NT2/D1 (cell line): Measurements from ENCODE around the gene KIF20B.
"Not testable (repeated sequence)": the region's sequence is repeated elsewhere in the genome, so short reads cannot be mapped to it uniquely, and the experiment has no call there.

Experiments
- DNase-seq: peaks from one replicate; pipeline ENCODE4 v3.0.0-alpha.2; 2011; ENCODE audit warnings: low read depth, low spot score
- H3K27me3 ChIP-seq: 2 replicates; pipeline ENCODE4 v1.6.0; 2011; ENCODE audit warnings: mild to moderate bottlenecking; ENCODE audit not compliant: insufficient read length, insufficient read depth
- H3K36me3 ChIP-seq: 2 replicates; pipeline ENCODE4 v1.6.1; 2011; ENCODE audit warnings: mild to moderate bottlenecking, low read length, mixed read lengths; ENCODE audit not compliant: insufficient read depth, insufficient read length
- H3K4me1 ChIP-seq: 2 replicates; pipeline ENCODE4 v1.5.1; 2011; ENCODE audit not compliant: insufficient read depth, insufficient read length
- H3K4me3 ChIP-seq: 2 replicates; pipeline ENCODE4 v1.5.1; 2011; ENCODE audit warnings: low read depth; ENCODE audit not compliant: insufficient read length
- H3K9ac ChIP-seq: 2 replicates; pipeline ENCODE4 v1.6.0; 2011; ENCODE audit warnings: low read depth; ENCODE audit not compliant: insufficient read length
- H3K9me3 ChIP-seq: 2 replicates; pipeline ENCODE4 v1.5.1; 2011; ENCODE audit warnings: mild to moderate bottlenecking, low read length; ENCODE audit not compliant: insufficient read depth
- SUZ12 ChIP-seq: IDR thresholded peaks from 2 replicates; pipeline ENCODE4 v1.6.1; 2011; ENCODE audit not compliant: insufficient read length, insufficient read depth; ENCODE audit errors: extremely low read depth
- YY1 ChIP-seq: IDR thresholded peaks from 2 replicates; pipeline ENCODE4 v1.6.1; 2011; ENCODE audit not compliant: insufficient read length, insufficient read depth
- ZNF274 ChIP-seq: IDR thresholded peaks from 2 replicates; pipeline ENCODE4 v1.6.1; 2011; ENCODE audit warnings: mild to moderate bottlenecking, low read depth, low read length

KIF20B gene

DNA sequence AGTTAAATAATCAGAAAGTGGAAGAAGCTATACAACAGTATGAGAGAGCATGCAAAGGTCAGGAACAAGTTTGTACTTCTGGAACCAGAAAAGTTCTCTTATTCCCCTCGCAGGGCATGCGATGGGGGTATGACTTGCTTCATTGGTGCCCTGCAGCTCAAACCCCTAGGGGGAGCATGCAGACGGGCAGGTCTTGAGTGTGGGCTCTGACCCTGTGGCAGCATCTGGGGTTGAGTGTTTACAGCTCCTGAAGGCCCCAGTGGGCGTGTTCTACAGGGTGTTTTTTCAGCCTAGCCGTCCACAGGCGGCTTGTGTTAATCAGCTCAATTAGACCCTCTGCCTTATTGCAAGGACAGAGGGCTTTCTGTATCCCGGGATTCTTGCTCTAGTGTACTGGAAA, 44.5 kb downstream of the KIF20B start:
- Histone ChIP-seq H3K9me3 (no peaks in the 10 kb centered on the region), H3K4me1 (no peaks in the 10 kb centered on the region), H3K27me3 (no peaks in the 10 kb centered on the region), H3K36me3 (peaks cover 49% of the 10 kb centered on the region), H3K4me3 (no peak overlapping the region), H3K9ac (no peak overlapping the region)
- TF ChIP-seq ZNF274 = no peak
- TF ChIP-seq SUZ12 = no peak
- TF ChIP-seq YY1 = no peak
- no peak for DNase-seq

DNA sequence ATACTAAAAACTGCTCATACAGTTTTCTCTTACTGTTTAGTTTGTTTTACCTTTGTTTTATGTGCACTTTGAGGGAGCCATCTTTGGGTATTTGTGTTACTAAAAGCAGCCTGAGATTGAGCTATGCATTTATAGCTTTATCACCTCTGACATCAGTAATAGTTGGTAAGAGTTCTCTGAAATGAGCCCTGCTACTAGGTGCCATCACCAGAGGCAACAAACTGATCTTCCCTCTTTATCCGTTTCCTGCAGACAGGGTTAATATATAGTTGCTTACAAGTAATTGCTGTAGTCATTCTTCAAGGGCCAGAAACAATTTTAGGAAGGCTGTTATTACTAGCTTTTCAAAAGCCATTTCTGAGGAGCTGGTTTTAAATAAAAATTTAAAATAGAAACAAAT, 49.1 kb downstream of the KIF20B start:
- no peak for DNase-seq
- Histone ChIP-seq H3K36me3 (peaks cover 36% of the 10 kb centered on the region), H3K9me3 (no peaks in the 10 kb centered on the region), H3K4me3 (no peak overlapping the region), H3K27me3 (no peaks in the 10 kb centered on the region), H3K9ac (no peak overlapping the region), H3K4me1 (no peaks in the 10 kb centered on the region)
- TF ChIP-seq ZNF274 = no peak
- TF ChIP-seq SUZ12 = no peak
- no peak for TF ChIP-seq YY1

DNA sequence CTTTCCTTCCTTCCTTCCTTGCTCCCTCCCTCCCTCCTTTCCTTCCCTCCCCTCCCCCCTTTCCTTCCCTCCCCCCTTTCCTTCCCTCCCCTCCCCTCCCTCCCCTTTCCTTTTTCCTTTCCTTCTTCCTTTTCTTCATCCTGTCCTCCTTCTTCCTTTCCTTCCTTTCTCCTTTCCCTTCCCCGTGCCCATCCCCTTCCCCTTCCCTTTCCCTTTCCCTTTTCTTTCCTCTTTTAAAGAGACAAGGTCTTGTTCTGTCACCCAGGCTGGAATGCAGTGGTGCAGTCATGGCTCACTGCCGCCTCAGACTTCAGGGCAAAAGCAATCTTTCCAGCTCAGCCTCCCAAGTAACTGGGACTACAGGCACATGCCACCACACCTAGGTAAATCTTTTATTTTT, 54.0 kb downstream of the KIF20B start:
- peaks cover 54% of the 10 kb centered on the region for H3K36me3 ChIP-seq
- H3K4me3 ChIP-seq = no peak overlapping the region
- no peak overlapping the region for H3K9ac ChIP-seq
- H3K27me3 ChIP-seq = no peaks in the 10 kb centered on the region
- no peak for DNase-seq
- H3K4me1 ChIP-seq = no peaks in the 10 kb centered on the region
- no peaks in the 10 kb centered on the region for H3K9me3 ChIP-seq
- TF ChIP-seq YY1 = no peak
- TF ChIP-seq SUZ12 = no peak

DNA sequence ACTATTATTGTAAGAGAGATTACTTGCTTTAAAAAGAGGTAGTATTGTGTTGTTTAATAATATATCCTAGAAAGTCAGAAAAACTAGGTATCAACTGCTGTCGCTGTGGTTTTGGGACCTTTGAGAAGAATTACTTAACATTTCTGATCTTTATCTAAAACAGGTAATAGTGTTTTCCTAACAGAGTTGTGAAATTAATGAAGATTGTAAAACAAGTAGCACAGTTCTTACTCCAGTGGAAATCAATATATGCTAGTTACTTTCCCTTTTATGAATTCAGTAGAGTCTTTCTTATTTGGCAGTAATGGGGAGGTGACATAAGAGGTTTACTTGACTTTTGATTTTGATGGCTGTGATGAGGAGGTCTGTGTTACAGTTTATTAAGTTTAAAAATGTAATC, 58.1 kb downstream of the KIF20B start:
- Histone ChIP-seq H3K4me1 (no peaks in the 10 kb centered on the region), H3K9me3 (no peaks in the 10 kb centered on the region), H3K27me3 (no peaks in the 10 kb centered on the region), H3K4me3 (no peak overlapping the region), H3K9ac (no peak overlapping the region), H3K36me3 (peaks cover 64% of the 10 kb centered on the region)
- no peak for DNase-seq
- no peak for TF ChIP-seq SUZ12
- no peak for TF ChIP-seq ZNF274
- TF ChIP-seq YY1 = no peak

DNA sequence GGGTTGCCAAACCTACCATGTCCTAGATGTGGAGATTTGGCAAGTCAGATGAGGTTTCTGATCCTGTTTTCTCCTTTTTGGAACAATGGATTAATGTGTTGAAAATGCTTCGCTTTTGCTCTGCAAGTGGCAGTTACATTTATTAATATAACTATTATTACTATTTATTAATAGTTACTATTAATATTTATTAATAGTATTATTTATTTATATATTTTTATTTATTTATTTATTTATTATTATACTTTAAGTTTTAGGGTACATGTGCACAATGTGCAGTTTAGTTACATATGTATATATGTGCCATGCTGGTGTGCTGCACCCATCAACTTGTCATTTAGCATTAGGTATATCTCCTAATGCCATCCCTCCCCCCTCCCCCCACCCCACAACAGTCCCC, 62.3 kb downstream of the KIF20B start:
- peaks cover 51% of the 10 kb centered on the region for H3K36me3 ChIP-seq
- H3K9ac ChIP-seq, H3K4me3 ChIP-seq, H3K27me3 ChIP-seq, H3K9me3 ChIP-seq, H3K4me1 ChIP-seq, DNase-seq: not testable (repeated sequence)

DNA sequence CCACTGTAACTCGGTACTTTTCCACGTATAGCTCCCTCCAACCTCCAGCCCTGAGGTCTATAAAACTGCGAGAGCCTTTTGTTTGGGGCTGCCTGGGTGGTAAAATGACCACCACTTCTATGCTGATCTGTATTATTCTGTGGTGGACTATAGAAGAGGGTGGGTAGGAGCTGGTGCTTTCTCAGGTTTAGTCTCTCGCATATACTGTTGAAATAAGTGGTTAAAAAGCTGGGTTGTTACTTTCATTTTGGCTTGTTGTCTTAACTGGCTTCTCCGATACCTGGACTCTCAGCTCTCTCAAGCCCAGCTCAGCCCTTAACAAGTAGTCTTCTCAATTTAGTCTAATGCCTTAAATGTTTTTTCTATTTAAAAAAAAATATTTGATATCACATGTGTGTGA, 70.3 kb downstream of the KIF20B start:
- no peaks in the 10 kb centered on the region for H3K4me1 ChIP-seq
- H3K27me3 ChIP-seq = no peaks in the 10 kb centered on the region

DNA sequence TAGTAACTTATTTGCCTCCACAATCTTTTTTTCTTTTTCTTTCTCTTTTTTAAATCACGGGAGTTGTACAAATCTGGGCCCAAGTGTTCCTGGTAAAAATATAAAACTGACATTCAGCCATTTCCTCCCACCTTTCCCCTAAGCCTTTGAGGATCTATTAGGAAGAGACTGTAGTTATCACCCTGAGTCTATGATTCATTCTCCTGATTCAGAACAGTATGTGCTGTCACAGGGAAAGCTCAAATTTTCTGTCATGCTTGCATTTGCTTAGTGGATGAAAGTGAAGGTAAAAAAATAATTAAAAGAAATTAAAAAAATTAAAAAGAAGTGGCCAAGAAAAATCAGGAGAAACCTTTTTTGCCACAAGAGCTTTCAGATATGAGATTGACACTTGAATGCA, 71.7 kb downstream of the KIF20B start:
- Histone ChIP-seq H3K27me3 (no peaks in the 10 kb centered on the region), H3K4me1 (no peaks in the 10 kb centered on the region), H3K9ac (no peak overlapping the region), H3K4me3 (no peak overlapping the region), H3K36me3 (peaks cover 43% of the 10 kb centered on the region), H3K9me3 (no peaks in the 10 kb centered on the region)
- no peak for DNase-seq
- no peak for TF ChIP-seq SUZ12
- no peak for TF ChIP-seq ZNF274
- TF ChIP-seq YY1 = no peak

More for the DNA sequence above, 70.3 kb downstream of the KIF20B start:
- H3K9me3 ChIP-seq = no peaks in the 10 kb centered on the region
- no peak overlapping the region for H3K9ac ChIP-seq
- no peak overlapping the region for H3K4me3 ChIP-seq
- TF ChIP-seq ZNF274 (no peak), SUZ12 (no peak), YY1 (no peak)
- H3K36me3 ChIP-seq = peaks cover 47% of the 10 kb centered on the region
- no peak for DNase-seq

DNA sequence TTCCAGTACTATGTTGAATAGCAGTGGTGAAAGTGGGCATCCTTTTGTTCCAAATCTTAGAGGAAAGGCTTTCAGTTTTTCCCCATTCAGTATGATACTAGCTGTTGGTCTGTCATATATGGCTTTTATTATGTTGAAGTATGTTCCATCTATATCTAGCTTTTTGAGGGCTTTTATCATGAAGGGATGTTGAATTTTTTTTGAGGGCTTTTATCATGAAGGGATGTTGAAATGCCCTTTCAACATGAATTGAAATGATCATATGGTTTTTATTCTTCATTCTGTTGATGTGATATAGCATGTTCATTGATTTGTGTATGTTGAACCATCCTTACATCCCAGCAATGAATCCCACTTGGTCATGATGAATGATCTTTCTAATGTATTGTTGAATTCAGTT, 75.3 kb downstream of the KIF20B start:
- no peak for DNase-seq
- no peaks in the 10 kb centered on the region for H3K27me3 ChIP-seq
- no peaks in the 10 kb centered on the region for H3K9me3 ChIP-seq
- H3K4me3 ChIP-seq = no peak overlapping the region
- H3K36me3 ChIP-seq = peaks cover 37% of the 10 kb centered on the region
- no peaks in the 10 kb centered on the region for H3K4me1 ChIP-seq
- no peak overlapping the region for H3K9ac ChIP-seq
- TF ChIP-seq ZNF274 = no peak
- no peak for TF ChIP-seq YY1
- TF ChIP-seq SUZ12 = no peak
